HUES48 (cell line): ENCODE measurements around the gene AOX1.
"Not testable (repeated sequence)": the region's sequence is repeated elsewhere in the genome, so short reads cannot be mapped to it uniquely, and the experiment has no call there.

ENCODE experiments used
- H3K27ac ChIP-seq: one replicate; pipeline ENCODE4 v1.7.0; 2013; ENCODE audit warnings: low read depth, low read length, inconsistent platforms
- H3K27me3 ChIP-seq: 2 replicates; pipeline ENCODE4 v1.6.1; 2013; ENCODE audit warnings: mild to moderate bottlenecking, low read length; ENCODE audit not compliant: control insufficient read depth, insufficient read depth
- H3K36me3 ChIP-seq: 2 replicates; pipeline ENCODE4 v1.6.1; 2013; ENCODE audit warnings: low read length; ENCODE audit not compliant: control insufficient read depth, insufficient read depth
- H3K4me1 ChIP-seq: 2 replicates; pipeline ENCODE4 v1.6.1; 2013; ENCODE audit warnings: mild to moderate bottlenecking, low read length; ENCODE audit not compliant: control insufficient read depth, insufficient read depth
- H3K4me3 ChIP-seq: 2 replicates; pipeline ENCODE4 v1.5.1; 2013; ENCODE audit warnings: mild to moderate bottlenecking, low read depth, low read length
- H3K9ac ChIP-seq: 2 replicates; pipeline ENCODE4 v1.6.1; 2013; ENCODE audit warnings: mild to moderate bottlenecking, low read depth, low read length, moderate library complexity
- H3K9me3 ChIP-seq: 2 replicates; pipeline ENCODE4 v1.6.1; 2013; ENCODE audit warnings: low read length; ENCODE audit not compliant: control insufficient read depth, insufficient read depth

The AOX1 gene

GRCh38 chr2:200703127-200703925 is 117.5 kb downstream of the AOX1 start:
- H3K4me3 ChIP-seq = no peak overlapping the region
- peaks cover 16% of the 10 kb centered on the region for H3K4me1 ChIP-seq
- H3K27ac ChIP-seq = no peak overlapping the region
- no peaks in the 10 kb centered on the region for H3K9me3 ChIP-seq
- no peak overlapping the region for H3K9ac ChIP-seq
- no peaks in the 10 kb centered on the region for H3K36me3 ChIP-seq
- no peaks in the 10 kb centered on the region for H3K27me3 ChIP-seq

GRCh38 chr2:200703926-200704637 is 118.3 kb downstream of the AOX1 start:
- Histone ChIP-seq H3K27ac (no peak overlapping the region), H3K36me3 (no peaks in the 10 kb centered on the region), H3K9ac (no peak overlapping the region), H3K4me3 (no peak overlapping the region), H3K9me3 (no peaks in the 10 kb centered on the region), H3K27me3 (no peaks in the 10 kb centered on the region), H3K4me1 (peaks cover 16% of the 10 kb centered on the region)

- Histone ChIP-seq H3K36me3 (no peaks in the 10 kb centered on the region), H3K4me3 (no peak overlapping the region), H3K27ac (no peak overlapping the region), H3K9me3 (no peaks in the 10 kb centered on the region), H3K9ac (no peak overlapping the region), H3K4me1 (peaks cover 16% of the 10 kb centered on the region), H3K27me3 (no peaks in the 10 kb centered on the region)
Observed at GRCh38 chr2:200705305-200706041, 119.7 kb downstream of the AOX1 start.

GRCh38 chr2:200708943-200709342 is 123.1 kb downstream of the AOX1 start:
- H3K4me3 ChIP-seq = no peak overlapping the region
- no peak overlapping the region for H3K27ac ChIP-seq
- no peaks in the 10 kb centered on the region for H3K36me3 ChIP-seq
- no peaks in the 10 kb centered on the region for H3K27me3 ChIP-seq
- H3K4me1 ChIP-seq = peaks cover 8% of the 10 kb centered on the region; the same call in 1 of the 2 replicates
- no peaks in the 10 kb centered on the region for H3K9me3 ChIP-seq
- no peak overlapping the region for H3K9ac ChIP-seq

- H3K9ac ChIP-seq = no peak overlapping the region
- H3K4me3 ChIP-seq = peak overlapping the region; percentile 54
- H3K36me3 ChIP-seq = no peaks in the 10 kb centered on the region
- H3K27ac ChIP-seq = no peak overlapping the region
- no peaks in the 10 kb centered on the region for H3K9me3 ChIP-seq
- H3K4me1 ChIP-seq = no peaks in the 10 kb centered on the region
- no peaks in the 10 kb centered on the region for H3K27me3 ChIP-seq
Observed at GRCh38 chr2:200713003-200713703, 127.3 kb downstream of the AOX1 start.

- H3K9ac ChIP-seq = no peak overlapping the region
- no peaks in the 10 kb centered on the region for H3K36me3 ChIP-seq
- H3K27me3 ChIP-seq = no peaks in the 10 kb centered on the region
- no peaks in the 10 kb centered on the region for H3K4me1 ChIP-seq
- no peak overlapping the region for H3K27ac ChIP-seq
- no peaks in the 10 kb centered on the region for H3K9me3 ChIP-seq
- H3K4me3 ChIP-seq = peak overlapping the region; percentile 54; the same call in 1 of the 2 replicates
Observed at GRCh38 chr2:200713704-200714064, 127.9 kb downstream of the AOX1 start.

- H3K27me3 ChIP-seq, H3K9me3 ChIP-seq, H3K27ac ChIP-seq, H3K9ac ChIP-seq, H3K36me3 ChIP-seq, H3K4me3 ChIP-seq, H3K4me1 ChIP-seq: not testable (repeated sequence)
Observed at GRCh38 chr2:200715014-200715413, 129.2 kb downstream of the AOX1 start.

GRCh38 chr2:200716386-200716785 is 130.6 kb downstream of the AOX1 start:
- no peaks in the 10 kb centered on the region for H3K27me3 ChIP-seq
- no peak overlapping the region for H3K9ac ChIP-seq
- no peak overlapping the region for H3K4me3 ChIP-seq
- no peak overlapping the region for H3K27ac ChIP-seq
- no peaks in the 10 kb centered on the region for H3K4me1 ChIP-seq
- no peaks in the 10 kb centered on the region for H3K36me3 ChIP-seq
- no peaks in the 10 kb centered on the region for H3K9me3 ChIP-seq
